Activated B cell treated with CpG ODN at 0.5 μM for 24 hours (primary cell): ENCODE data around the gene ANP32B. TPM values are rescaled to one million over a fixed set of nuclear protein-coding genes. Genes with fewer than 3 reads are reported as not detected.
"Not testable (repeated sequence)": the region's sequence is repeated elsewhere in the genome, so short reads cannot be mapped to it uniquely, and the experiment has no call there.

Experiments used
- ATAC-seq: fragments of 200-7000 bp; cut with Tn5 transposase; one replicate; pipeline ENCODE4 v1.10.0; 2021; ENCODE audit warnings: low read depth, mild to moderate bottlenecking, moderate library complexity
- CTCF ChIA-PET: fragments of 350-600 bp; sonication (Branson Sonifier 250); formaldehyde crosslinking; loops from one replicate; lab custom pipeline; 2021; ENCODE audit warnings: antibody characterized with exemption; lab: Charles Lee
- POLR2A ChIA-PET: fragments of 350-600 bp; sonication (Branson Sonifier 250); formaldehyde crosslinking; loops from one replicate; lab custom pipeline; 2021; ENCODE audit warnings: antibody characterized with exemption; lab: Charles Lee
- DNase-seq: peaks from one replicate; pipeline ENCODE4 v3.0.0; 2022
- H3K27ac Mint-ChIP-seq: one replicate; pipeline ENCODE4 v1.8.0; 2020; ENCODE audit warnings: mixed read lengths
- H3K27me3 Mint-ChIP-seq: one replicate; pipeline ENCODE4 v1.8.0; 2021; ENCODE audit warnings: mixed read lengths
- H3K36me3 Mint-ChIP-seq: one replicate; pipeline ENCODE4 v1.8.0; 2021; ENCODE audit warnings: low read depth, mixed read lengths
- H3K4me1 Mint-ChIP-seq: one replicate; pipeline ENCODE4 v1.8.0; 2021; ENCODE audit warnings: mixed read lengths
- H3K4me3 Mint-ChIP-seq: one replicate; pipeline ENCODE4 v1.8.0; 2020; ENCODE audit warnings: mild to moderate bottlenecking, mixed read lengths
- H3K9me3 Mint-ChIP-seq: one replicate; pipeline ENCODE4 v1.8.0; 2020; ENCODE audit warnings: mixed read lengths
- intact Hi-C: fragments of 100-400 bp; cut with micrococcal nuclease; formaldehyde crosslinking; loops from one replicate; pipeline ENCODE4 v1.15.1; 2024
- total RNA-seq: library from RNA; stranded (reverse); gene quantifications from 2 replicates; pipeline ENCODE4 v1.2.3, GENCODE V29; 2022
- TF ChIP-seq, protein P1 (sequence below): fragments of 200-600 bp; IDR thresholded peaks from one replicate; pipeline ENCODE4 v1.8.0; 2022; ENCODE audit warnings: antibody characterized with exemption, mild to moderate bottlenecking

The ANP32B gene
- total RNA-seq, 1 donor from 2014 or later, result 162 TPM

DNA sequence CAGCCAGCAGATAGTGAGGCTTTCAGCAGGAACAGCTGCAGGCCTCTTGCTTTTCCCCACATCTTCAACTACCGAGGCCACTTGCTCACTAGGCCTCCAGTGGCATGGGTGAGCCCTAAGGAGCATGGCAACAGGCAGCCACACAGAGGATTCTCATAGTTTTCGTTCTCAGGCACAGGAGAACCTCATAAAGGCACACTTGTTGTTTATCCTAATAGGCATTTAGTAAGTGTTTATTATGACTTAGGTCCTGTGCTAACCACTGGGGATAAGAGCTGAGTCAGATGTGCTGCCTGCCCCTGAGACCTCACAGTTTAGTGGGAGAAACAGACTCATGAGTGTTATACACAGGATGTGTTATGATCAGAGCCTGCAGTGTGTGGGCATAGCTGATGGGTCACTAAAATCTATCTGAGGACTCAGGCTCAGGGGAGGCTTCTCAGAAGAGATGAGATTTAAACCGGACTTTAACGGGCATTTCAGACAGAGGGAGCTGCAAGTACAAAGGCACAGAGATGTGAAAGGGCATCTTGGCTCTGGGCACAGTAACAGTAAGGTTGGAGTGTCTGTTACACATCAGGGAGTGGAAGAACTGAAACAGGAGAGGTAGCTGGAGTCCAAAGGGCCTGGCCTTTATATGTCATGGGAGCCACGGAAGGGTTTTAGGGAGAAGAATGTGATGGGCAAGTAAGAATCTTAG, 24.2 kb upstream of the ANP32B start:
- H3K4me1 Mint-ChIP-seq, result no peaks in the 10 kb centered on the region
- TF ChIP-seq, protein P1, sequence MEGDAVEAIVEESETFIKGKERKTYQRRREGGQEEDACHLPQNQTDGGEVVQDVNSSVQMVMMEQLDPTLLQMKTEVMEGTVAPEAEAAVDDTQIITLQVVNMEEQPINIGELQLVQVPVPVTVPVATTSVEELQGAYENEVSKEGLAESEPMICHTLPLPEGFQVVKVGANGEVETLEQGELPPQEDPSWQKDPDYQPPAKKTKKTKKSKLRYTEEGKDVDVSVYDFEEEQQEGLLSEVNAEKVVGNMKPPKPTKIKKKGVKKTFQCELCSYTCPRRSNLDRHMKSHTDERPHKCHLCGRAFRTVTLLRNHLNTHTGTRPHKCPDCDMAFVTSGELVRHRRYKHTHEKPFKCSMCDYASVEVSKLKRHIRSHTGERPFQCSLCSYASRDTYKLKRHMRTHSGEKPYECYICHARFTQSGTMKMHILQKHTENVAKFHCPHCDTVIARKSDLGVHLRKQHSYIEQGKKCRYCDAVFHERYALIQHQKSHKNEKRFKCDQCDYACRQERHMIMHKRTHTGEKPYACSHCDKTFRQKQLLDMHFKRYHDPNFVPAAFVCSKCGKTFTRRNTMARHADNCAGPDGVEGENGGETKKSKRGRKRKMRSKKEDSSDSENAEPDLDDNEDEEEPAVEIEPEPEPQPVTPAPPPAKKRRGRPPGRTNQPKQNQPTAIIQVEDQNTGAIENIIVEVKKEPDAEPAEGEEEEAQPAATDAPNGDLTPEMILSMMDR, result no peak
- H3K9me3 Mint-ChIP-seq, result no peaks in the 10 kb centered on the region
- H3K36me3 Mint-ChIP-seq, result no peaks in the 10 kb centered on the region
- ChIA-PET CTCF (no interaction called here), POLR2A (interaction anchor here (0.6 to 1.1 kb wide), 3 partner anchors 37 to 217 kb away, joined by 4 read pairs; partner anchors contain the start of gene TRMO)
- H3K4me3 Mint-ChIP-seq, result no peak overlapping the region
- intact Hi-C loops, result no loop called here
- H3K27me3 Mint-ChIP-seq, result no peaks in the 10 kb centered on the region
- no peak for ATAC-seq
- no peak for DNase-seq
- H3K27ac Mint-ChIP-seq, result no peak overlapping the region

DNA sequence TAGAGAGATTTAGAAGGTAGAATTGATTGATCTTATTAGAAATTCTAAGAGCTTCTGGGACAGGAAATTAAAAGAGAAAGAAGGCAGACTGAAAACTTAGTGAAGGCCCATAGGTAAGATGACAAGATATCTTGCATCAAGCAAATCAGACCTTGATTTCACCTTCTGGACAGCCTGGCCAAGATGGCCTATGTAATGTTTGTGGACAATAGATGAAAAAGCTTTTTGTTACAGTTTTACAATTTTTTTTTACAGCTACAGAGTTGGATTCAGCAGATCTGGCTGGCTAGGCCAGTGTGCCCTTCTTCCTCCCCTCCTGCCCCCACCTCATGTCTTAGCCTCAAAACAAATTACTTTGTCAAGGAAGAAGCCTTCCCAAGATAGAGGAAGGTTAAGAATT, 23.6 kb upstream of the ANP32B start:
- no peak for DNase-seq
- TF ChIP-seq, protein P1, result no peak
- Mint-ChIP-seq H3K4me1 (no peaks in the 10 kb centered on the region), H3K4me3 (no peak overlapping the region), H3K9me3 (no peaks in the 10 kb centered on the region), H3K27ac (no peak overlapping the region), H3K27me3 (peaks cover 2% of the 10 kb centered on the region), H3K36me3 (no peaks in the 10 kb centered on the region)
- intact Hi-C loops, result no loop called here
- ChIA-PET POLR2A (interaction anchor here (0.6 kb wide), 1 partner anchor 218 kb away, joined by 4 read pairs; no protein-coding TSS in a partner anchor), CTCF (no interaction called here)
- ATAC-seq, result no peak

DNA sequence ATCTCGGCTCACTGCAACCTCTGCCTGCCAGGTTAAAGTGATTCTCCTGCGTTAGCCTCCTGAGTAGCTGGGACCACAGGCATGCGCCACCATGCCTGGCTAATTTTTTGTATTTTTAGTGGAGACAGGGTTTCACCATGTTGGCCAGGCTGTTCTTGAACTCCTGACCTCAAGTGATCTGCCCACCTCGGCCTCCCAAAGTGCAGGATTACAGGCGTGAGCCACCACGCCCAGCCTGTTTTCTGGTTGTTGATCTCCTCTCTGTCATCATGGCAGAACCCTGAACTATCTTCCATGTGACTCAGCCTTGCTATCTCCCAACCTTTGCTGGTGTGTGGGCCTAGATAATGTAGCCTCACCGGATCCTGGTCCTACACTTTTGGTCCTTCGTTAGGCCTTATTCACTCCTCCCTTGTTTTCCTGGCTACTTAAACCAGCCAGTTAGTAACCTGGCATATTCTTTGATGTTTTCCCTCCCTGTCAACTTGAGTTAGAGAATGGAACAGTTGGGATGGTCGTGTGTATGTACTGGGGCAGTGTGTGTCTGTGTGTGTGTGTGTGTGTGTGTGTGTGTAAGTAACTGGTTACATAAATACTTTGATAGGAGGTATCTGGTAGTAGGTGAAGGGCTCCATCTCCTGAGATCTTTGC, 22.3 kb upstream of the ANP32B start:
- H3K36me3 Mint-ChIP-seq, H3K9me3 Mint-ChIP-seq, H3K27me3 Mint-ChIP-seq, DNase-seq, H3K4me3 Mint-ChIP-seq, H3K4me1 Mint-ChIP-seq, intact Hi-C loops, CTCF ChIA-PET, POLR2A ChIA-PET, ATAC-seq, H3K27ac Mint-ChIP-seq: not testable (repeated sequence)

DNA sequence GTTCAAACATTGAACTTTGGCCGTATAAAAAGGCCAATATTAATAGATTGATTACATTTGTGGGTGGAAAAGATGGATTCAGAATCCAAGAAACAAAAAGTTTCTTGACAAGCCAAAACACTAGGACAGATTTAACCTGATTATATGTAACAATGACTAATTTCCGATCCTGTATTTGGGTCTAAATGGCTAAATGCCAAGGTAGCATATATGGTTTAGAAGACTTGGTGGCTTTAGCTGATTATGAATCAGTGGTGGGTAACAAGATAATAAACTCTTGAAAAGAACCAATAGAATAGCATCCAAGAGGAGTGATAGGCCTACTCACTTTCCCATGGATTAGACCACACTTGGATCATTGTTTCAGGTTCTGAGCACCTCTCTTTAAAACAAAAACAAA, 21.8 kb upstream of the ANP32B start:
- TF ChIP-seq, protein P1, result no peak
- Mint-ChIP-seq H3K9me3 (no peaks in the 10 kb centered on the region), H3K36me3 (no peaks in the 10 kb centered on the region), H3K4me3 (no peak overlapping the region), H3K27ac (no peak overlapping the region), H3K4me1 (no peaks in the 10 kb centered on the region), H3K27me3 (peaks cover 6% of the 10 kb centered on the region)
- POLR2A ChIA-PET, result no interaction called here
- ATAC-seq (no peak), DNase-seq (no peak)
- intact Hi-C loops, result no loop called here
- CTCF ChIA-PET, result no interaction called here

DNA sequence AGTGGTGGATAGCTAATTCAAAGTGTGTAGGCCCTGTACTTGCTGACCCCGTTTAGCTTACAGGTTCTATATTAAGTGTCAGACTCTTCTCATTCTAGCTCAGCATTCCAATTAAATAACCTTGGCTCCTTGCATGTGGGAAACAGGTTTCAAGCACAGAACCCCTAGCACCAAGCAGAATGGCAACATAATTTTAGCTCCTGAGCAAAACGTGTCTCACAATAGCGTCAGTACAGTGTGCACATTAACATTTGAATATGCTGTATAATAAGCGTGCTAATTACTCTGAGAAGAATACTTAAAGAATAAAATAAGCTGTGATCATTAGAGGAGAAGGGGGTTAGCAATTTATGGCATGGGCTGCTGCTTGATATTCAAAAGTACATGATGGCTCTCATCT, 21.0 kb upstream of the ANP32B start:
- intact Hi-C loops, result no loop called here
- ATAC-seq, result no peak
- no peak for DNase-seq
- no peaks in the 10 kb centered on the region for H3K36me3 Mint-ChIP-seq
- peaks cover 7% of the 10 kb centered on the region for H3K27me3 Mint-ChIP-seq
- H3K9me3 Mint-ChIP-seq, result no peaks in the 10 kb centered on the region
- no peak overlapping the region for H3K4me3 Mint-ChIP-seq
- CTCF ChIA-PET, result no interaction called here
- TF ChIP-seq, protein P1, result no peak
- H3K4me1 Mint-ChIP-seq, result no peaks in the 10 kb centered on the region
- H3K27ac Mint-ChIP-seq, result no peak overlapping the region
- POLR2A ChIA-PET, result no interaction called here
